Right atrium auricular region (tissue), 2 donors: ENCODE results near the gene PITPNM3. TPM values are rescaled to one million over a fixed set of nuclear protein-coding genes. Genes with fewer than 3 reads are reported as not detected.

Experiments
- DNase-seq: peaks from one replicate; pipeline ENCODE4 v3.0.0-alpha.2; 2019; ENCODE audit warnings: low spot score
- H3K27ac ChIP-seq, 2 donors: fragments of 200-600 bp; sonication (generic); 1 replicate in 1 of 2; 2 replicates in 1 of 2; pipeline ENCODE4 v1.5.1; 2016 to 2019
- H3K27me3 ChIP-seq, 2 donors: fragments of 200-600 bp; sonication (generic); one replicate each; pipeline versions ENCODE4 v1.5.1 to v1.6.0; 2017 to 2019
- H3K36me3 ChIP-seq: fragments of 200-600 bp; sonication (generic); one replicate; pipeline ENCODE4 v1.5.1; 2016
- H3K4me1 ChIP-seq, 2 donors: fragments of 200-600 bp; sonication (generic); one replicate each; pipeline versions ENCODE4 v1.5.1 to v1.6.0; 2017 to 2019
- H3K4me3 ChIP-seq, 2 donors: fragments of 200-600 bp; sonication (generic); 1 replicate in 1 of 2; 2 replicates in 1 of 2; pipeline ENCODE4 v1.5.1; 2017 to 2019; ENCODE audit warnings: mild to moderate bottlenecking in 1 of 2, moderate library complexity in 1 of 2
- H3K9me3 ChIP-seq, 2 donors: fragments of 200-600 bp; sonication (generic); one replicate each; pipeline ENCODE4 v1.5.1; 2019
- total RNA-seq, 2 donors: library from RNA; depleted of rRNA; stranded (reverse); fragments of >200 nt; gene quantifications; one replicate each; pipeline ENCODE4 v1.1.0, GENCODE V29; 2016
- TF ChIP-seq, protein P1 (sequence below), 2 donors: fragments of 200-600 bp; sonication (generic); IDR thresholded peaks; one replicate each; pipeline ENCODE4 v1.5.1; 2019; ENCODE audit warnings: antibody characterized with exemption in 2 of 2

PITPNM3 gene
- total RNA-seq, 2 donors from 2014 or later = 0.56 to 1.2 TPM

DNA sequence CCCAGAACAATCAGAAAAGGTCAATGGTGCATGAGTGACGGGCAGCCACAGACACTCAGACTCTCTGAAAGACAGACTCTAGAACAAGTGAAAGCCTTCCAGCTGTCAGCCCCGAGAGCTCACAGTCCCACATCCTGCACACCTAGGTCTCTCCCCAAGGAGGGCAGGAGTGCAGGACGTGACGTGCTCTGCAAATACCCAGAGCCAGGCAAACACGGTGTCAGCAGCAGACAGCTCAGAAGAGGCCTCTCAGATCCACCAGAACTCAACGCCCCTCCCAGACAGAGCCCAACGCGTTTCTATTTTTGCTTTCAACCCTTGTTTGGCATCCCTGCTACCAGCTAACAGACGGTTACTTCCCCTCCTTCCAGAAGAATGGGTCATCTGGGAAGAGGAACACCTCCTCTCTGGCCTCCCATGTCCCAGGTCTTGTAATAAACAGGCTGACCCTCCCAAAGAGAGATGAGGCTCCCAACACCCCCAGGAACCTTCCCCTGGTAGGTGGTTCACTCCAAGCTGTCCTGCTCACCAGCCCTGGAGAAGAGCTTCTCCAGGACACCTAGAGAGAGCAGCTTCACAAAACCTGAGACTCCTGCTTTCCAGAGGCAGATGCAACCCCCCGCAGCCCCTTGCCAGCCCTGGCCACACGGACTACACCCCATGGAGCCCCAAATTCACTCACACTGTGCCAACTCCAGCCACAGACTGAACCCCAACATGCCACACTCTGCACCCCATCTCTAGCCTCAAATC, 7.6 kb downstream of the PITPNM3 start:
- Histone ChIP-seq H3K9me3 (no peaks in the 10 kb centered on the region), H3K36me3 (no peaks in the 10 kb centered on the region), H3K27ac (peak overlapping the region; percentile 39 to 40), H3K4me1 (peaks cover 0 to 20% of the 10 kb centered on the region in 2 donors), H3K4me3 (peak overlapping the region in 1 of 2 donors; percentile 3), H3K27me3 (no peaks in the 10 kb centered on the region)
- TF ChIP-seq, protein P1, sequence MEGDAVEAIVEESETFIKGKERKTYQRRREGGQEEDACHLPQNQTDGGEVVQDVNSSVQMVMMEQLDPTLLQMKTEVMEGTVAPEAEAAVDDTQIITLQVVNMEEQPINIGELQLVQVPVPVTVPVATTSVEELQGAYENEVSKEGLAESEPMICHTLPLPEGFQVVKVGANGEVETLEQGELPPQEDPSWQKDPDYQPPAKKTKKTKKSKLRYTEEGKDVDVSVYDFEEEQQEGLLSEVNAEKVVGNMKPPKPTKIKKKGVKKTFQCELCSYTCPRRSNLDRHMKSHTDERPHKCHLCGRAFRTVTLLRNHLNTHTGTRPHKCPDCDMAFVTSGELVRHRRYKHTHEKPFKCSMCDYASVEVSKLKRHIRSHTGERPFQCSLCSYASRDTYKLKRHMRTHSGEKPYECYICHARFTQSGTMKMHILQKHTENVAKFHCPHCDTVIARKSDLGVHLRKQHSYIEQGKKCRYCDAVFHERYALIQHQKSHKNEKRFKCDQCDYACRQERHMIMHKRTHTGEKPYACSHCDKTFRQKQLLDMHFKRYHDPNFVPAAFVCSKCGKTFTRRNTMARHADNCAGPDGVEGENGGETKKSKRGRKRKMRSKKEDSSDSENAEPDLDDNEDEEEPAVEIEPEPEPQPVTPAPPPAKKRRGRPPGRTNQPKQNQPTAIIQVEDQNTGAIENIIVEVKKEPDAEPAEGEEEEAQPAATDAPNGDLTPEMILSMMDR (IDR thresholded peaks at IDR 0.05) = no peak
- DNase-seq = no peak

DNA sequence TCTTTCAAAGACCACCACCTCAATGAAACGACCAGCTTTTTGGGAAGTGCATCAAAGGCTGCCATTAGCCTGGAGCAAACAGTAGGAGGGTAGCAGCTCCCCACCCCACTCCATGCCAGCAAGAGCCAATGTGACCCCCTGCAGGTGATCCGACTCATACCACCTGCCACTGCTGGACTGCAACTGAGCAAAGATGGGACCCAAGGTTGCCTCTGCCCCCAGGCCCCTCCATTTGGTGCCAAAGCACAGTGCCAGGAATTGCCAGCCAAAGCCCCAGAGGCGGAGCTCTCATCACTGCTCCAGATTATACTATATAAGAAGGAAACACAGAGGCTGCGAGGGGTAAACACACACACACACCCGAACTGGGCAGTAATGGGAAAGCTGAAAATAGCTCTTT, 8.3 kb downstream of the PITPNM3 start:
- TF ChIP-seq, protein P1 (IDR thresholded peaks at IDR 0.05) = no peak

DNA sequence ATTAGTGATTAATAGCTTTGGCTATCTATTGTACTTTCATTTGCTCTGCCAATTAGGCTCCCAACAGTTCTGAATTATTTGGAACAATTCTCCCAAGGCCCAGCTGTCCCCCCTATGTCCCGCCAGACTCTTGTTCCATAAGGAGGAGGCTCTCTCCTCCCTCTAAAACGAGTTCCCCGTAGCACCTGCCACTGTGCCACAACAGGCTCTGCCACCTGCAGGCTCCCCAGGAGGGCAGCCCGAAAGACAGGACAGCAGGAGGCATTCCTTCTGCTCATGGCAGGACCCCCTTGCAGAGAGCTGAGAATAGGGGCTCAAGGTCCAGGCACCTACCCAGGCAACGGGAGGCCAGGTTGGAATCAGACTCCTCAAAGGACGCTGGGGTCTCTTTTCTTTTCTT, 9.0 kb downstream of the PITPNM3 start:
- peaks cover 0 to 19% of the 10 kb centered on the region in 2 donors for H3K4me1 ChIP-seq
- H3K27ac ChIP-seq = no peak overlapping the region
- TF ChIP-seq, protein P1 (IDR thresholded peaks at IDR 0.05) = no peak
- H3K4me3 ChIP-seq = no peak overlapping the region
- DNase-seq = no peak
- no peaks in the 10 kb centered on the region for H3K36me3 ChIP-seq
- H3K27me3 ChIP-seq = no peaks in the 10 kb centered on the region
- no peaks in the 10 kb centered on the region for H3K9me3 ChIP-seq

More for the DNA sequence above, 8.3 kb downstream of the PITPNM3 start:
- Histone ChIP-seq H3K4me1 (peaks cover 0 to 20% of the 10 kb centered on the region in 2 donors), H3K27me3 (no peaks in the 10 kb centered on the region), H3K27ac (peak overlapping the region in 1 of 2 donors; percentile 40), H3K4me3 (no peak overlapping the region), H3K9me3 (no peaks in the 10 kb centered on the region), H3K36me3 (no peaks in the 10 kb centered on the region)
- no peak for DNase-seq

DNA sequence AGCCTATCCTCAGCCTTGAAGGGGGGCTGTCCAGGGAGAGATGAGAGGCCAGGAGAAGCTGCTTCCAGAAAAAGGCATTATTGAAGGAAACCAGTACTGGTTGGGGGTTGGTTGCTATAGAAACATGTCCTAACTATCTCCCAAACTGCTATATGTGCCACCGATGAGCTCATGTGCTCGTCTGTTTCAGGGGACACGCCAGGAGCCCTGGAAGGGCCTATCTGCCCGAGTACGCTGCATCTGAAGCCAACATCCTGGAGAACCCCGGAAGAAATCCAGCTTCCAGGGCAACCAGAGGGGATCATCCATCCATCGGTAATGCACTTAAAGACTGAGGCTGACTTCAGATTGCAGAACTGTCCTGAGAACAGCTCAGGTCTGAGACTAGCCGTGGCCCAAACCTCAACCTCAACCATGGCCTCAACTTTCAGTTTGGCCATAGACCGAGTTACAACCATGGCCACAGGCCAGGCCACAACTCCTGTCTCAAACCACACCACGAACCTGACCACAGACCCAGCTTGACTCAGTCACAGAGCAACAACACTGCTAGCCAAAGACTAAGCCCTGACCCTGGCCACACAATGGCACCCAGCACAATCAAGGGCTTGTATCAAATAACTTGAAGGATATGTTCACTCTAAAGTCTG, 10.2 kb downstream of the PITPNM3 start:
- Histone ChIP-seq H3K4me3 (no peak overlapping the region), H3K27ac (no peak overlapping the region), H3K36me3 (no peaks in the 10 kb centered on the region), H3K27me3 (no peaks in the 10 kb centered on the region), H3K4me1 (peaks cover 0 to 13% of the 10 kb centered on the region in 2 donors), H3K9me3 (no peaks in the 10 kb centered on the region)
- TF ChIP-seq, protein P1 (IDR thresholded peaks at IDR 0.05) = no peak
- no peak for DNase-seq

DNA sequence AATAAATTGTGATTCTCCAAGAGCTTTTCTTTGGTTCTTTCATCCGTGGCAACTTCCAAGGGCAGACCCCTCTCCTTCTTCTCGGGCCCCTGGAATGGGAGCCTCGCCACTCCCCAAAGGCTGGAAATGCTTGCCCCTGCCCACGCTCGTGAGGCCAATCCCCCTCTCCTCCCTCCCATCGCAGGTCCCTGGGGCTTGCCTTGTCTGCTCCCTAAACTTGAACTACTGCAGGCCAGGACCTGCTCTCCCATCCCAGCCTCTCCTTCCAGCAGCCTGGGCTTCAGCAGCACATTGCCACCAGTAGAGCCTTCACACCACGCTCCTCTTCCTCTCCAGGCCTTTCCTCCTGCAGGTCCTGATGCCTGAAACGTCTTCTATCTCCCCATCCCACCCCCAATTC, 11.1 kb downstream of the PITPNM3 start:
- Histone ChIP-seq H3K27ac (no peak overlapping the region), H3K9me3 (no peaks in the 10 kb centered on the region), H3K4me3 (no peak overlapping the region), H3K27me3 (no peaks in the 10 kb centered on the region), H3K4me1 (peaks cover 0 to 13% of the 10 kb centered on the region in 2 donors), H3K36me3 (no peaks in the 10 kb centered on the region)
- DNase-seq = no peak
- TF ChIP-seq, protein P1 (IDR thresholded peaks at IDR 0.05) = no peak
